HG03159 (cell line): Measurements from ENCODE around the gene DCPS.
"Not testable (repeated sequence)": the region's sequence is repeated elsewhere in the genome, so short reads cannot be mapped to it uniquely, and the experiment has no call there.

Experiments
- ATAC-seq: cut with Tn5 transposase; IDR thresholded peaks from one replicate; pipeline ENCODE4 v1.9.1; 2021; ENCODE audit warnings: mild to moderate bottlenecking, moderate library complexity; ENCODE audit not compliant: unreplicated experiment

DCPS gene

DNA sequence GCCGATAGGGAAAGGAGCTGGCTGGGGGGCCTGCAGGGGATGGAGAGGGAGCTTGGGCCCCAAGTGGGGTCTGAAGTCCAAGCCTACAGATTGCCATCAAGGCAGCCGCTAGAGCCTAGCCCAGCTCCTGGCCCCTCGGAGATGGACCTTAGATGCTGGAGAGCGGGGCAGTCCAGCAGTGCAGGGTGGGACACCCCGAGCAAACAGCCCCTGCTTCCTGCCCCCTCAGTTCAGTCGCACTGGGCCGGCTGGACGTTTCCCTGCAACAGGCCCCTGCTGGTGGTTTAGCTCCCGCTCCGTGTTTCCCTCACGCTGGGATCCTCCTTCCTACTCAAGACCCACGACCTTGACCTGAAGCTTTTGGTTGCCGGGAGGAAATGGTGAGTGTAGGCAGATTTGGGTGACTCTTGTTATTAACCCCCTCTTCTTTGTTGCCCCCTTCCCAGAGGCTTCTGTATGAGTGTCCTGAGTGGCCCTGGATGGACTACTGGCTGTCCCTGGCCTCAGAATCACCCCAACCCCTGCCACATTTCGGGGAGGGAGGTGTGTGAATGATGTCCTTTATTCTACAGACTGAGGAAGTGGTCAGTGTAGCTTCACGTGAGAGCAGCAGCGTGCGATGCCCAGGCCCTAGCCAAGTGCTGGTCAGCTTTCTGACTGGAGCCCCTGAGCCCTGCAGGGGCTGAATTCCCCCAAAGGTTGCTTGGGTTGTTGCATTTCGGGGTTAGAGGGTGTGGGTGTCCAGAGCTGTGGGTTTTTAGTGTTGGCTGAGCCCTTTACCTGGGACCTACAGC, 54.3 kb downstream of the DCPS start:
- no peak for ATAC-seq

DNA sequence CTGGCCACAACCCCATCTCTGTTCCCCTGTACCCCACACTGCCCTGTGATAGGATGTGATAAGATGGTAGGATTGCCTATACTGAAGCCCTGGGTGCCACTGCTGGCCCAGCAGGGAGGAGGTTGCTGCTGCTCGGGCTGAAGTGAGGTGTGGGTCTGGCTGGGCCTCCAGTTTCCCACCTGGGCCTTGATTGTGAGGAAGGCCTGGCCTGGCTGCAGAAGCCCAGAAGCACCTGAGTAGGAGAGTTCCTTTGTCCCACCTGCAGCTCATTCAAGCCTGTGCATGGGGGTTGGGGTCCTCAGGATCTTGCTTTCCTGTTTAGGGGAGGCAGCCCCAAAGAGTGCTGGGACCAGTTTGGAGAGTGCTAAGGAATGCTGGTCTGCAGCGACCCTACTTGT, 54.9 kb downstream of the DCPS start:
- ATAC-seq = no peak

GRCh38 chr11:126359431-126360048, 55.7 kb downstream of the DCPS start:
- ATAC-seq = no peak

DNA sequence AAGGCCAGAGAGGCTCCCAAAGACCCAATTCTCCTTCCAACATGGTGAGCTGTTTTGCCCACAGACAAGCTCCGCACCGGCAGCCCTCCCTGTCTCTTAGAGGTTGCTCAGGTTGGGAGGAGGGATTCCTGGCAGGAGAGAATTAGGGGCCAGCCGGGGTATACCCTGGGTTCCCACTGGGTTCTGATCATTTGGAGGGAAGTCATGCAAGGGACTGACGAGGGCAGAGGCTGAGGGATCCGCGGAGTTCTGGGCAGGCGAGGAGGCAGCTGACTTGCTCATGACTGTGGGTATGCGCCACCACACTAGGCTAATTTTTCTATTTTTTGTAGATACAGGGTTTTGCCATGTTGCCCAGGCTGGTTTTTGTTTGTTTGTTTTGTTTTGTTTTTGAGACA, 56.2 kb downstream of the DCPS start:
- ATAC-seq = no peak

- no peak for ATAC-seq
Measured at GRCh38 chr11:126361400-126361799, 57.5 kb downstream of the DCPS start.

DNA sequence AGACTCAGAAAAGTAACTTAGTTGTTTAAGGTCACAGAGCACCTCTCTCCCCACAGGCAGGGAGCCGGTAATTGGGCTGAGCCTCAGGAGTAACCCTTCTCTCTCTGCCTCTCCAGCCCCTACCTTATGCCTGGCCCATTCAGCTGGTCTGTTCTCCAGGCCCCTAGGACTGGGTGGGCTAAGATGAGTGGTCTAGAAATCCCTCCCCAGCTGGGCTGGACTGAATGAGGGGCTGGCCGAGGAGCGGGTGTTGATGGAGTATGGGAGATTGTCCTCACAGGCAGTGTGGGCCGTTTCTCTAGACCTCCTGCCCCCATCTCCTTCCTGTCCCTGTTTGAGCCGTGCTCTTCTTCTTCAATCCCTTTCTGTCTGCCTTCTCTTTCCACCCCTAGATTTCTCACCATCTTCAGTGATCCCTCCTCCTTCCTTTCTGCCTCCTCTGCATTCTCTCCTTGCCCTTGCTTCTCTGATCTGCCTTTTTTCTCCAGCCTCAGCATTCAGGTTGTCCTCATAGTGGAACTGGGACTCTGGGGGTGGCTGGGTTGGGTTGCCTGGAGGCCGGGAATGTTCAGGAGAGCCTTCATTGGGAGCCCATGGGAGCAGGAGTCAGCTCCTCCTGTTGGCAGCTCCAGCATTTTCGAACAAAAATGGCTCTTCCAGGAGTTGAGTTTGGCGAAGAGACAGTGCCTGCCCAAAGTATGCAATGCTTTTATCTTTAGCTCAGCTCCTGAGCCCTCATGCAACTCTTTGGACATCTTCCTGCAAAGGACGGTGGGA, 59.2 kb downstream of the DCPS start:
- ATAC-seq = no peak

DNA sequence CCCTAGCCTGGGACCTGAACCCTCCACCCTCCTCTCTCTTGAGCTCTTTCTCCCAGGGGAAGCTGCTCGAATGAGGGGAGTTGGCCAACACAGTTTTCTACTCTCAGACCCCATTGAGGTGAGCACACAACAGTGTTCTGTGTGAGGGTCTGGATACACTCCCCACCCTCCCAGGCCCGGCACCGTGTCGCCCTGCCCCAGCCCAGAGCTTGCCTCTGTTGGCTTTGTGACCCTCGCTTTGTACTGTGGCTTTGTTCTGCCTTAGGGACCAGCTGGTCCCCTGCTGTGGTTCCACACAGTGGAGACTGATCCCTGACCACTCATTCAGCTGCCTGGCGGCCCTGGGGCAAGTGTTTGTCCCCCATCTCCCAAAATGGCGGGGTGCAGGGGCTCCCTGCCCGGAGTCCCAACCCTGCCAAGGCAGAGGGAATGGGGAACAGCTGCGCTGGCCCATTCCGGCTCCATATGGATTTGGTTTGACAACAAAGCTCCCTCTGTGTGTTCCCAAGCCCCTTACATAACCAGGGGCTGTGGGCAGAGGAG, 59.9 kb downstream of the DCPS start:
- ATAC-seq = no peak

DNA sequence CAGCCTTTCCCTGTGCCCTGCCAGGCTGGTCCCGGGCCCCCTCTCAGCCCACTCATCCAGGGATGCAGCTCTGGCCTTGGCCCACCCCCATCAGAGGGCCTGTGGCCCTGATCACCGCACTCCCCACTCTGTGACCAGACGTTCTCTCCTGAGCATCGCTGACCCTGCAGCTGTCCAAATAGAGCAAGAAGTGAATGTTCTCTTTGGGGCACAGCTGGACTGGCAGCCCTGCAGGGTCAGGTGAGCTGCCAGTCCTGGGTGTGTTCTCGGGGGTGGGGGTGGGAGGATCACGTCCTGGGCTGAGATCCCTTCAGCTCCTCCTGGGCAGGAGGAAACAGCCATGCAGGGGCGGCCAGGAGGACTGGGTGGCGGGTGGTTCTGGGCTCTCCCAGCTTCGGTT, 60.9 kb downstream of the DCPS start:
- ATAC-seq = not testable (repeated sequence)

- ATAC-seq = not testable (repeated sequence)
Measured at GRCh38 chr11:126365508-126365907, 61.6 kb downstream of the DCPS start.

- no peak for ATAC-seq
Measured at GRCh38 chr11:126366064-126366822, 62.4 kb downstream of the DCPS start.

DNA sequence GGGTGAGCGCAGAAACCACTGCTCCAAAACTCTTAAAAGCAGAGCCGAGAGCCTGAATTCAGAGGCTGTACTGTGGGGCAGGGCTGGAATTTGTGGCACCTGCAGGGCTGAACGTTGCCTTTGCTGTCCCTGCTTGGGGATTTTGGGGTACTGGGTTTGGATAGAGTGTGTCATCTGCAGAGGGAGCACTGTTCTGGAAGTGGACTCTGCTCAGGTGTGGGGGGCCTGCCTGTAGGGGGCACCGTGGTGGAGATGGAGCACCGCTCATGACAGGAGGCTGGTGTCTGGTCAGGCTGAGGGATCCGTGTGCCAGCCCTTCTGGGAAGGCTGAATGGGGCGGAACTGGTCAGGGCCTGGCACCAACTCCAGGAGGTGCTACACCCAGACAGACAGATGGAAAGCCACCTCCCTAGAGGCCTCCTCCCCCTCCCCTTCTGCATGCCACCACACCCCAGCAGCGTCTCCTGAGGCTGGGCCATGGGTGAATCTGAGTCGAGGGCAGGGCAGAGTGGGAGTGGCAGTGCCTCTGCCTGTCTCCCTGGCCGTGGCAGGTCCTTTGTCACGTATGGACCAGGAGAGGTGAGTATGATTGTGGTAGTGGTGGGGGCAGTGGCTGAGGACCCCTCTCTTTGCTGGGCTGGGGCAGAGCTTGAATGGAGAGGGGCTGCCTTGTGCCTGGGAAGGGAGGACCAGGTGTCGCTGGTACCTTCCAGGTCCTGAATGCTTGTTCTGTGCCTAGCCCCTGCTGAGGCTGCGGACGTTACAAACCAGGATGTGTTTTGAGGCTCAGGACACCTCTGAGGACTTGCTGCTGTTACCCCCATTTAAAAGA, 63.2 kb downstream of the DCPS start:
- not testable (repeated sequence) for ATAC-seq

DNA sequence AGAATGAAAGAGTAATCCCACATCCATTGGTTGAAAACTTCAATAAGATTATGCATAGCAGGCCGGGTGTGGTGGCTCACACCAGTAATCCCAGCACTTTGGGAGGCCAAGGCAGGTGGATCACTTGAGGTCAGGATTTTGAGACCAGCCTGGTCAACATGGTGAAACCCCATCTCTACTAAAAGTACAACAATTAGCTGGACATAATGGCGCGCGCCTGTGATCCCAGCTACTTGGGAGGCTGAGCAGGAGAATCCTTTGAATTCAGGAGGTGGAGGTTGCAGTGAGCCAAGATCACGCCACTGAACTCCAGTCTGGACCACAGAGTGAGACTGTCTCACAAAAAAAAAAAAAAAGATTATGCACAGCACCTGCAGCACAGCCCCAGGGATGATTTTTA, 63.9 kb downstream of the DCPS start:
- ATAC-seq = not testable (repeated sequence)

GRCh38 chr11:126368336-126369119, 64.7 kb downstream of the DCPS start:
- ATAC-seq = not testable (repeated sequence)

GRCh38 chr11:126370016-126370415, 66.2 kb downstream of the DCPS start:
- no peak for ATAC-seq

- no peak for ATAC-seq
Measured at GRCh38 chr11:126371595-126371994, 67.7 kb downstream of the DCPS start.

DNA sequence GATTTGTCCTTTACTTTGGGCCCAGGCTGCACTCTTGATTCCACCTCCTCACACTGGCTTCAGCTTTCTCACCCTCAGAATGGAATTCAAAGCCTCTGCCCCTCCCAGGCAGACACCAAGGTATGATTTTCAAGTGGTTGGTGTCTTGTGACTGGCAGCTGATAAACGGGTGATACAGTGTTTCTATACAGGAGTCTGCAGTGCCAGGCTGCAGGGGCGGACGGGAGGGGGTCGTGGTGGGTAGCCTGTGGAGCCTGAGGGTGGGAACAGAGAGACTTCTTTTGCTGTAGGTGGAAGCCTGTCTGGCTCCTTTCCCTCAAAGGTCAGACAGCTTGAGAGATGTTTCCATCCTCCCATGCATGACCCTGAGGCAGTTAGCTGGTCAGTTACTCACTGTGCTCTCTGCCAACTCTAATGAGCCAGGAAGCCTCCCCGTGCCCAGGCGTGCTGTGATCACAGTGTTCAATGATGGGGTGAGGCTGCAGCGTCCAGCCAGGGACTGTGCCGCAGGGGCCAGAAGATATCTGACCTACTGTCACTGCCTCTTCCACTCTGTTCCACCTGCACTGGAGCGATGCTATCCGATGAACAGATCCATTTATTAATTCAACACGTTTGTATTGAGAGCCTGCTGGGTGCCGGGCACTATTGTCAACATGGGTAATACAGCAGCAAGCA, 69.7 kb downstream of the DCPS start:
- not testable (repeated sequence) for ATAC-seq

DNA sequence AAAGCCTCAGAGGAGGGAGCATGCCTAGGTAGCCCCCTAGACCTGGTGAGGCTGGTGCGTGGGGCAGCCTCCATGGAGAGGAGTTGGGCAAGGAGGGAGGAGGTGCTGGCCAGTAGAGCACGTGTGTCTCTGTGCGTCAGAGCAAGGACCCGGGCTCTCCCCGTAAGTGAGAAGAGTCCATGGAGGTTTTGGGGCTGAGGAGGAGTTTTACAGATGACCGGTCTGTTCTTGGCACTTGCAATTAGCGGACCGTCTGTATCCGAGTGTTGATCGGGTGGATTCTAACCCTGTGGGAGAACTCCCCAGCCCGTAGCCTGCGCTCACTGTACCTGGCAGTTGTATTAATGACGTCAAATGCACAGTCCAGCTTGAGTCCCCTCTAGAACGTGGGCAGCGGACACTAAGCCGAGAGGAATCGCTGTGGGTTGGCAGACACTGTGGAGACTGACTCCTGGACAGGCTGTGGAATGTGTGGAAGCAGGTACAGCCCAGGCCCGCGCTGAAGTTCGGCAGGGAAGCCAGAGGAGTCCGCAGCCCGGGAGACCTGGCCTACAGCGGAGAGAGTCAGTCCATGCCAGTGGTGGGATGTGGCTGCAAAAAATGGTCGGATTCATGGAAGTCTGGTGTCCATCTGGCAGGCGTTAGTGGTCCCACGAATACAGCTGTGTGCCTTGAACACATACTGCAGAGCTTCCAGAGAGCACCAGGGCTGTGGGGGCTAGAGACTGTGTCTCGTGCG, 70.9 kb downstream of the DCPS start:
- not testable (repeated sequence) for ATAC-seq

DNA sequence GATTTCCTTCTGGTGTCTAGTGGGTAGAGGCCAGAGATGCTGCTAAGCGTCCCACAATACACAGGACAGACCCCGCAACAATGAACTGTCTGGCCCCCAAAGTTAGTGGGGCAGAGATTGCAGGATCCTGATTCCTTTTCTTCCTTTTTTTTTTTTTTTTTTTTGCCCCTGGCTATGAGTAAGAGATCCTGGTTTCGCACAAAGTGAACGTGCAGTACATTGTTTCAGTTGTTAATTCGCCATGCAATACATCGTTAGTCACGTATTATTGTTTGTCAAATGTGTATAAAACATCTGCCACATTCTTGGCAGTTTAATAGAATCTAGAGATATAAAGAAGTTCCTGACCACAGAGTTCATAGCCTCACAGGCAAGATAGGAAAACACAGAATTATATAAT, 71.9 kb downstream of the DCPS start:
- no peak for ATAC-seq
